Psoas muscle (tissue), 8 donors: ENCODE data around the gene FHAD1. TPM values are rescaled to one million over a fixed set of nuclear protein-coding genes. Genes with fewer than 3 reads are reported as not detected.

ENCODE experiments used
- ATAC-seq, 4 donors: fragments of 200-7000 bp; cut with Tn5 transposase; one replicate each; pipeline ENCODE4 v1.9.1; 2020; ENCODE audit warnings: moderate library complexity in 3 of 4, mild to moderate bottlenecking in 2 of 4
- DNase-seq, 2 donors: peaks; one replicate each; pipeline ENCODE4 v3.0.0-alpha.2; 2020
- H3K27ac ChIP-seq: fragments of 200-600 bp; one replicate; pipeline ENCODE4 v1.8.0; 2022
- H3K27me3 ChIP-seq, 3 donors: fragments of 200-600 bp in 1 of 3; one replicate each; pipeline versions ENCODE4 v1.6.1 to v1.8.0; 2013 to 2022; ENCODE audit warnings: low read length in 2 of 3, mild to moderate bottlenecking in 2 of 3, moderate library complexity in 1 of 3; ENCODE audit not compliant: insufficient read depth in 3 of 3
- H3K36me3 ChIP-seq, 2 donors: fragments of 200-600 bp in 1 of 2; one replicate each; pipeline versions ENCODE4 v1.6.1 to v1.8.0; 2013 to 2022; ENCODE audit warnings: low read depth in 1 of 2, mild to moderate bottlenecking in 1 of 2, moderate library complexity in 1 of 2; ENCODE audit not compliant: insufficient read depth in 1 of 2
- H3K4me1 ChIP-seq: fragments of 200-600 bp; one replicate; pipeline ENCODE4 v1.8.0; 2022
- H3K4me3 ChIP-seq: fragments of 200-600 bp; one replicate; pipeline ENCODE4 v1.8.0; 2022; ENCODE audit warnings: mild to moderate bottlenecking
- H3K9me3 ChIP-seq: fragments of 200-600 bp; one replicate; pipeline ENCODE4 v1.8.0; 2022
- CTCF ChIP-seq: fragments of 200-600 bp; IDR thresholded peaks from one replicate; pipeline ENCODE4 v1.8.0; 2022; ENCODE audit warnings: antibody characterized with exemption
- WGBS, 3 donors: extraction: QIAGEN DNeasy Blood & Tissue Kit; methylation state at CpG; one replicate each; pipeline versions ENCODE4 v1.1.6 to v1.1.7; 2013; 5-methylcytosine and 5-hydroxymethylcytosine counted together
- intact Hi-C, 2 donors: fragments of 100-400 bp; cut with DNase I; formaldehyde crosslinking; loops; one replicate each; pipeline versions ENCODE4 v1.11.0 to v1.14.2; 2022
- polyA plus RNA-seq, 3 donors: library from polyadenylated mRNA; stranded (reverse); fragments of 200-250 nt; gene quantifications; one replicate each; pipeline ENCODE4 v1.2.3, GENCODE V29; 2013
- total RNA-seq, 4 donors: library from RNA; stranded (reverse); fragmentation: NEBNext Ultra II Directional in 2 of 4; extraction: Animal tissue kit (Norgen Biotek cat#: 25700) in 2 of 4; gene quantifications; one replicate each; pipeline versions ENCODE4 v1.2.1 to v1.2.4, GENCODE V29; 2021 to 2023
- donor health status: healthy with polysubstance abuse.
- donor health status: DM: no; HTN: no; CAD: no; lungs with moderate emphysema.
- donor health status: Bipolar disorder and iron deficiency.
- donor health status: healthy.
- donor health status: DM: yes; HTN: yes; CAD: no.
- donor health status: DM: no; HTN: no; CAD: no.
- donor health status: DM: no; HTN: no; CAD: no.
- donor health status: DM: yes; HTN: yes; CAD: no.

FHAD1 gene
- total and polyA plus RNA-seq, 7 donors: 0.03 to 0.24 (median 0.06) TPM; not detected in 4

GRCh38 chr1:15362096-15362736 is 115.2 kb downstream of the FHAD1 start:
- DNase-seq (no peak), ATAC-seq (no peak)
- no peaks in the 10 kb centered on the region for H3K4me1 ChIP-seq
- intact Hi-C loops: no loop called here
- H3K27ac ChIP-seq: no peak overlapping the region
- peaks cover 0 to 2% (median 0%) of the 10 kb centered on the region in 3 donors for H3K27me3 ChIP-seq
- no peak for TF ChIP-seq CTCF
- no peak overlapping the region for H3K4me3 ChIP-seq
- WGBS, 3 donors: 90 to 96% (median 94%) methylated on average over 13 of the region's 13 CpGs
- no peaks in the 10 kb centered on the region for H3K36me3 ChIP-seq
- H3K9me3 ChIP-seq: no peaks in the 10 kb centered on the region

- Histone ChIP-seq H3K4me3 (no peak overlapping the region), H3K27ac (no peak overlapping the region), H3K36me3 (no peaks in the 10 kb centered on the region), H3K9me3 (no peaks in the 10 kb centered on the region), H3K4me1 (no peaks in the 10 kb centered on the region), H3K27me3 (peaks cover 0 to 4% (median 2%) of the 10 kb centered on the region in 3 donors)
- no peak for TF ChIP-seq CTCF
- ATAC-seq (no peak), DNase-seq (no peak)
- intact Hi-C loops: no loop called here
- WGBS, 3 donors: 89 to 94% (median 93%) methylated on average over 4 of the region's 4 CpGs
Observed at GRCh38 chr1:15362737-15363128, 115.7 kb downstream of the FHAD1 start.

GRCh38 chr1:15364740-15365139 is 117.7 kb downstream of the FHAD1 start:
- DNase-seq: no peak

GRCh38 chr1:15368888-15369287 is 121.9 kb downstream of the FHAD1 start:
- intact Hi-C loops: no loop called here
- ATAC-seq: no peak
- Histone ChIP-seq H3K4me3 (no peak overlapping the region), H3K27me3 (peaks cover 0 to 13% (median 0%) of the 10 kb centered on the region in 3 donors), H3K27ac (no peak overlapping the region), H3K36me3 (no peaks in the 10 kb centered on the region), H3K4me1 (no peaks in the 10 kb centered on the region), H3K9me3 (no peaks in the 10 kb centered on the region)
- no peak for TF ChIP-seq CTCF
- DNase-seq: no peak
- 33 to 48% (median 46%) methylated on average over 1 of the region's 1 CpG for WGBS, 3 donors

More at GRCh38 chr1:15364740-15365139, 117.7 kb downstream of the FHAD1 start:
- ATAC-seq: no peak
- TF ChIP-seq CTCF: no peak
- no peaks in the 10 kb centered on the region for H3K4me1 ChIP-seq
- intact Hi-C loops: no loop called here
- H3K27ac ChIP-seq: no peak overlapping the region
- 88 to 93% (median 88%) methylated on average over 5 of the region's 5 CpGs for WGBS, 3 donors
- no peaks in the 10 kb centered on the region for H3K36me3 ChIP-seq
- H3K27me3 ChIP-seq: peaks cover 0 to 13% (median 2%) of the 10 kb centered on the region in 3 donors
- H3K9me3 ChIP-seq: no peaks in the 10 kb centered on the region
- no peak overlapping the region for H3K4me3 ChIP-seq

- no peak overlapping the region for H3K27ac ChIP-seq
- H3K36me3 ChIP-seq: no peaks in the 10 kb centered on the region
- 40 to 48% (median 43%) methylated on average over 4 of the region's 4 CpGs for WGBS, 3 donors
- H3K4me1 ChIP-seq: no peaks in the 10 kb centered on the region
- intact Hi-C loops: no loop called here
- H3K27me3 ChIP-seq: peaks cover 0 to 13% (median 0%) of the 10 kb centered on the region in 3 donors
- no peaks in the 10 kb centered on the region for H3K9me3 ChIP-seq
- TF ChIP-seq CTCF: no peak
- H3K4me3 ChIP-seq: no peak overlapping the region
- DNase-seq (no peak), ATAC-seq (no peak)
Observed at GRCh38 chr1:15370268-15370667, 123.2 kb downstream of the FHAD1 start.
